Measurements from ENCODE around the gene ZNF84.

ZNF84 gene

DNA sequence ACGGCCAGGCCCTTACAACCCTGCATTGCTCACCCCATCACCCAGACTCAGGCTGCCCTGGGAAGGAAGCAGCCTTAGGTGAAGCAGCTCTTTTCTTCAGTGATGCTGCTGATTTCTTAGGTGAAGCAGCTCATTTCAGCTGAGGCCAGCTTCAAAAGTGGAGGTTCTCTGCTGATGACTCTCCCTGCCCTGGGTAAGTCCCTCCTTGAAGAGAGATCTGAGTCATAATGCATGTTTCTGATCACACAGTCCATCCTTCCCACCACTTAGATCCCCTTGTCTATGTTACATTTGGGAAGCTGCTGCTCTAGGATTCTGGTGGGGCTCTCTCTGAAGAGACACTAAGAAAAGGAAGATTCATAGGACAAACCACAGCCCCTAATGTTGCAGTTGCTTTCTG, 26.2 kb downstream of the ZNF84 start:
- no peaks in the 10 kb centered on the region for H3K4me1 ChIP-seq
- intact Hi-C loops (cut with DNase I; ENCODE audit: low total_unique reads), result no loop called here

DNA sequence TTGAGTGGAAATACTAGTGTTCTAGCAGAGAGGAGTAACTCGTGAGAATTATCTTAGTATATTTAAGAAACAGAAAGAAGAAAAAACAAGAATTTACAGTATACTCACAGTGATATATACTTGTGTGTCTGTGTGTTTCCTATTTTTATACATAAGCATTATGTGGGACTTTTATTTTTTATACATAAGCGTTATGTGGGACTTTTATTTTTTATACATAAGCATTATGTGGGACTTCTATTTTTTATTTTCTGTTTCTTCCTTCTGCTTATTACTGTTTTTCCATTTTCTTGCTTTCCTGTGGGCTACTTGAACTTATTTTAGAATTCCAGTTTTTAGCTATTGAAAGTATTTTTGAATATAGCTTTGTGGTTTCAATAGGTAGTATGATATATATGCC, 36.5 kb downstream of the ZNF84 start:
- DNase-seq, result no peak
- H3K4me3 ChIP-seq, result no peak overlapping the region
- no peaks in the 10 kb centered on the region for H3K27me3 ChIP-seq
- TF ChIP-seq, protein P1, sequence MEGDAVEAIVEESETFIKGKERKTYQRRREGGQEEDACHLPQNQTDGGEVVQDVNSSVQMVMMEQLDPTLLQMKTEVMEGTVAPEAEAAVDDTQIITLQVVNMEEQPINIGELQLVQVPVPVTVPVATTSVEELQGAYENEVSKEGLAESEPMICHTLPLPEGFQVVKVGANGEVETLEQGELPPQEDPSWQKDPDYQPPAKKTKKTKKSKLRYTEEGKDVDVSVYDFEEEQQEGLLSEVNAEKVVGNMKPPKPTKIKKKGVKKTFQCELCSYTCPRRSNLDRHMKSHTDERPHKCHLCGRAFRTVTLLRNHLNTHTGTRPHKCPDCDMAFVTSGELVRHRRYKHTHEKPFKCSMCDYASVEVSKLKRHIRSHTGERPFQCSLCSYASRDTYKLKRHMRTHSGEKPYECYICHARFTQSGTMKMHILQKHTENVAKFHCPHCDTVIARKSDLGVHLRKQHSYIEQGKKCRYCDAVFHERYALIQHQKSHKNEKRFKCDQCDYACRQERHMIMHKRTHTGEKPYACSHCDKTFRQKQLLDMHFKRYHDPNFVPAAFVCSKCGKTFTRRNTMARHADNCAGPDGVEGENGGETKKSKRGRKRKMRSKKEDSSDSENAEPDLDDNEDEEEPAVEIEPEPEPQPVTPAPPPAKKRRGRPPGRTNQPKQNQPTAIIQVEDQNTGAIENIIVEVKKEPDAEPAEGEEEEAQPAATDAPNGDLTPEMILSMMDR (IDR thresholded peaks at IDR 0.05), result no peak
- peaks cover 0 to 22% (median 0%) of the 10 kb centered on the region in 3 donors for H3K36me3 ChIP-seq
- intact Hi-C loops (cut with DNase I; ENCODE audit: low total_unique reads), result no loop called here
- no peak overlapping the region for H3K27ac ChIP-seq
- H3K4me1 ChIP-seq, result no peaks in the 10 kb centered on the region
- peaks cover 13 to 98% (median 91%) of the 10 kb centered on the region in 3 donors for H3K9me3 ChIP-seq

More for the DNA sequence above, 26.2 kb downstream of the ZNF84 start:
- TF ChIP-seq, protein P1 (IDR thresholded peaks at IDR 0.05), result no peak
- Histone ChIP-seq H3K4me3 (no peak overlapping the region), H3K9me3 (peaks cover 43 to 100% (median 98%) of the 10 kb centered on the region in 3 donors), H3K27ac (no peak overlapping the region), H3K27me3 (no peaks in the 10 kb centered on the region), H3K36me3 (peaks cover 31 to 63% (median 61%) of the 10 kb centered on the region in 3 donors)
- DNase-seq, result no peak

DNA sequence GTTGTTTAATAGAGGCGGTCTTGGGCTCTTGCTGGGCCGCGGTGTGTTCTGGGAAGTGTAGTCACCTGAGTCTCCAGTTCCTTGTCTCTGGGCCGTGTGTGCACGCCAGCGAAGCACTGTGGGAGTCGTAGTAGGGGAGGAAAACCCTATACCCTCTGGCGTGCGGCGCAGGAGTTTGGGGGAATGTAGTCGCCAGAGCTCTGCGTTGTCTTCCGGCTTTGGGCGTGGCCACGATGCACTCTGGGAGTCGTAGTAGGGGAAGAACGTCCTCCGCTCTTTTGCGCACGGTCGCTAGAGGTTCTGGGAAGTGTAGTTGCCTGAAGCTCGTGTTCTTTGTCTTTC, 42.7 kb downstream of the ZNF84 start:
- intact Hi-C loops (cut with DNase I; ENCODE audit: low total_unique reads), result loop anchor here (2.0 to 5.0 kb wide), 2 partner anchors 43 to 49 kb away; partner anchors contain the start of gene ZNF84
- Histone ChIP-seq H3K27me3 (no peaks in the 10 kb centered on the region), H3K36me3 (peaks cover 32 to 40% (median 34%) of the 10 kb centered on the region in 3 donors), H3K4me1 (peaks cover 0 to 17% (median 8%) of the 10 kb centered on the region in 4 donors), H3K27ac (peak overlapping the region; percentile 96 to 99), H3K4me3 (peak overlapping the region; percentile 87 to 89), H3K9me3 (peaks cover 0 to 82% (median 63%) of the 10 kb centered on the region in 3 donors)
- peak; percentile 98 to 99 for DNase-seq
- TF ChIP-seq, protein P1 (IDR thresholded peaks at IDR 0.05), result no peak

DNA sequence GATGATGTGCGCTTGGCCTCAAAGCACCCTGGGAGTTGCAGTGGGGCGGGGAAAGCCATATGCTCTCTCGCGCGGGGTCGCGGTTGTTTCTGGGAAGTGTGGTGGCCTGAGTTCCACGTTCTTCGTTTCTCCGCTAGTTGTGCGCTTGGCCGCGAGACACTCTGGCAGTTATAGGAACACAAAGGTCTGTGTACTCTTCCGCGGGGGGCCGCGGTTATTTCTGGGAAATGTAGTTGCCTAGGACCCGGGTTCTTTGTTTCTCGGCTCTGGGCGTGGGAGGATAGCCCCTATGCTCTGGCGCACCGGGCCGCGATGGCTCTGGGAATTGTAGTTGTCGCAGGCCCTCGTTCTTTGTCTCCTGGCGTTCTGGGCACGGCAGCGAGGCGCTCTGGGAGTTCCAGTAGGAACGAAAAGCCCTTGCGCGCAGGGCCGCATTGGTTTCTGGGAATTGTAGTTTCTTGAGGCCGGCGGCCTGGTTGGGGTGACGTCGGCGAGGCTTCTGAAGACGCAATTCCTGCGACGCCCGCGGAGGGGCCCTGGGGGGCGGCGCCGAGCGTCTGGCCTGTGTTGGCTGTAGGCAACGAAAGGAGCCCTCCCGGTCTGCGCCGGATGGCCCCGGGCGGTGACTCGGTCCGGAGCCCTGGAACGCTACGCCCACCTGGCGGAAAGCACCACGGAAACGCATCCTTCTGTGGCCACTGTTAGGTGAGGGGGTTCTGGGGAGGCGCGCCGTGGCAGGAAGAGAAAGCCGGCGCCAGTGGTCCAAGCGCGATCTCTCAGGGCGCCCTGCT, 43.3 kb downstream of the ZNF84 start, which contains the start of gene ZNF140:
TSS of gene ZNF140 (plus strand) at position 556 of the 791 bp plus-strand sequence. CDS start 398 bp downstream, outside the sequence.
- TF ChIP-seq, protein P1 (IDR thresholded peaks at IDR 0.05), result peak; percentile 30 to 47
- peaks cover 0 to 81% (median 63%) of the 10 kb centered on the region in 3 donors for H3K9me3 ChIP-seq
- H3K36me3 ChIP-seq, result peaks cover 38 to 46% (median 39%) of the 10 kb centered on the region in 3 donors
- H3K27me3 ChIP-seq, result no peaks in the 10 kb centered on the region
- intact Hi-C loops (cut with DNase I; ENCODE audit: low total_unique reads), result loop anchor here (2.0 to 5.0 kb wide), 2 partner anchors 43 to 48 kb away; partner anchors contain the start of gene ZNF84
- DNase-seq, result peak; percentile 95 to 98
- peak within 1 kb of the TSS; percentile 87 to 89 for H3K4me3 ChIP-seq
- peak within 1 kb of the TSS; percentile 96 to 99 for H3K27ac ChIP-seq
- H3K4me1 ChIP-seq, result peaks cover 0 to 17% (median 8%) of the 10 kb centered on the region in 4 donors

DNA sequence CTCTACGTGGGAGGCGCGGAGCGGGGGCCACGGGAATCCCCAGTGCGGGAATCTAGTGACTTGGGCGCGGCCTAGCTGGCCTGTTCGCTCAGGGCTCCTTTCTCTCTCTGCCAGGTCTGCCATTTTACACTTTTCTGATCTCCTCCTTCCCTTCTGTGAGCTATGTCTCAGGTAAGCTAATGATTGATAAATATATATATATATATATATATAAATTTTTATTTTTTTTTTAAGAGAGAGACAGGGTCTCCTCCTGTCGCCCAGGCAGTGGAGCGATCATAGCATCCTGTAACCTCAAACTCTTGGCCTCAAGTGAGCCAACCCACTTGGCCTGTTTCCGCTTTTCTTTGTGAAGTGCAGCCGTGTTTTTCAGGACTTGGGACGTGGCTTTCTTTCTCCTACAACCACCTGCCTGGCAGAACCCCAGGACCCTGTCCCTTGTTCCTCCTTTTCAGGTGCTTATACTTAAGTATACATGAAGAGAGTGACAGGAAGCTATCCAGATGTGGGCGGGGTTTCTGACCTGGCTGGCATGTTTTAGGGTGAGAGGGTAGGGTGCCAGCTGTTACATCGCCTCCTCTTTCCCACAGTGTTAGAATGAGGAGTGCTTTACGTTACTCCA, 44.0 kb downstream of the ZNF84 start:
- DNase-seq, result peak in 1 of 2 donors; percentile 18

More for the DNA sequence above, 44.0 kb downstream of the ZNF84 start:
- intact Hi-C loops (cut with DNase I; ENCODE audit: low total_unique reads), result loop anchor here (2.0 to 5.0 kb wide), 2 partner anchors 44 to 48 kb away; partner anchors contain the start of gene ZNF84
- H3K27me3 ChIP-seq, result no peaks in the 10 kb centered on the region
- H3K4me1 ChIP-seq, result peaks cover 0 to 17% (median 8%) of the 10 kb centered on the region in 4 donors
- H3K4me3 ChIP-seq, result peak overlapping the region; percentile 87 to 89
- peaks cover 0 to 81% (median 65%) of the 10 kb centered on the region in 3 donors for H3K9me3 ChIP-seq
- TF ChIP-seq, protein P1 (IDR thresholded peaks at IDR 0.05), result no peak
- peak overlapping the region; percentile 96 to 99 for H3K27ac ChIP-seq
- H3K36me3 ChIP-seq, result peaks cover 45 to 53% (median 46%) of the 10 kb centered on the region in 3 donors

Measured in tibial artery (tissue), 4 donors.